ENCODE results near the gene NACA2. TPM values are rescaled to one million over a fixed set of nuclear protein-coding genes. Genes with fewer than 3 reads are reported as not detected.

Gene NACA2
- total RNA-seq, 1 donor from 2014 or later: not detected

GRCh38 chr17:61551255-61551742, 39.7 kb downstream of the NACA2 start:
- DNase-seq (ENCODE audit: low read depth): no peak
- TF ChIP-seq CTCF (IDR thresholded peaks at IDR 0.05; ENCODE audit: insufficient read depth, low read length, poor library complexity, severe bottlenecking): peak; percentile 67
- Histone ChIP-seq H3K36me3 (ENCODE audit: control insufficient read depth, insufficient read depth, low read length) (no peaks in the 10 kb centered on the region), H3K27me3 (ENCODE audit: control insufficient read depth, insufficient read depth, low read length) (peaks cover 2% of the 10 kb centered on the region), H3K4me3 (ENCODE audit: low read depth, low read length) (no peak overlapping the region)

- peaks cover 2% of the 10 kb centered on the region for H3K27me3 ChIP-seq (ENCODE audit: control insufficient read depth, insufficient read depth, low read length)
- H3K4me3 ChIP-seq (ENCODE audit: low read depth, low read length): no peak overlapping the region
- H3K36me3 ChIP-seq (ENCODE audit: control insufficient read depth, insufficient read depth, low read length): no peaks in the 10 kb centered on the region
- no peak for TF ChIP-seq CTCF (IDR thresholded peaks at IDR 0.05; ENCODE audit: insufficient read depth, low read length, poor library complexity, severe bottlenecking)
- DNase-seq (ENCODE audit: low read depth): no peak
Measured at GRCh38 chr17:61547113-61547512, 43.9 kb downstream of the NACA2 start.

- H3K27me3 ChIP-seq (ENCODE audit: control insufficient read depth, insufficient read depth, low read length): peaks cover 2% of the 10 kb centered on the region
- H3K4me3 ChIP-seq (ENCODE audit: low read depth, low read length): no peak overlapping the region
- no peak for TF ChIP-seq CTCF (IDR thresholded peaks at IDR 0.05; ENCODE audit: insufficient read depth, low read length, poor library complexity, severe bottlenecking)
- no peak for DNase-seq (ENCODE audit: low read depth)
- H3K36me3 ChIP-seq (ENCODE audit: control insufficient read depth, insufficient read depth, low read length): no peaks in the 10 kb centered on the region
Measured at GRCh38 chr17:61545335-61545938, 45.6 kb downstream of the NACA2 start.

GRCh38 chr17:61543786-61544415, 47.1 kb downstream of the NACA2 start:
- Histone ChIP-seq H3K4me3 (ENCODE audit: low read depth, low read length) (no peak overlapping the region), H3K27me3 (ENCODE audit: control insufficient read depth, insufficient read depth, low read length) (no peaks in the 10 kb centered on the region), H3K36me3 (ENCODE audit: control insufficient read depth, insufficient read depth, low read length) (no peaks in the 10 kb centered on the region)
- TF ChIP-seq CTCF (IDR thresholded peaks at IDR 0.05; ENCODE audit: insufficient read depth, low read length, poor library complexity, severe bottlenecking): no peak
- DNase-seq (ENCODE audit: low read depth): no peak

DNA sequence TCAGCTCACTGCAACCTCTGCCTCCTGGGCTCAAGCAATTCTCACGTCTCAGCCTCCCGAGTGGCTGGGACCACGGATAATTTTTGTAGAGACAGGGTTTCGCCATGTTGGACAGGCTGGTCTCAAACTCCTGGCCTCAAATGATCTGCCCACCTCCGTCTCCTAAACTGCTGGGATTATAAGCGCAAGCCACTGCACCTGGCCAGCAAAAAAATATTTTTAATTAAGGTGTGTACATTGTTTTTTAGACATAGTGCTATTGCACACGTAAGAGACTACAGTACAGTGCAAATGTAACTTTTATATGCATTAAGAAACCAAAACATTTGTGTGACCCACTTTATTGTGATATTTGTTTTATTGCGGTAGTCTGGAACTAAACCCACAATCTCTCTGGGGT, 49.0 kb downstream of the NACA2 start:
- Histone ChIP-seq H3K36me3 (ENCODE audit: control insufficient read depth, insufficient read depth, low read length) (no peaks in the 10 kb centered on the region), H3K27me3 (ENCODE audit: control insufficient read depth, insufficient read depth, low read length) (no peaks in the 10 kb centered on the region), H3K4me3 (ENCODE audit: low read depth, low read length) (no peak overlapping the region)
- no peak for DNase-seq (ENCODE audit: low read depth)
- TF ChIP-seq CTCF (IDR thresholded peaks at IDR 0.05; ENCODE audit: insufficient read depth, low read length, poor library complexity, severe bottlenecking): no peak

Data from kidney epithelial cell (primary cell).